A673 (cell line): ENCODE data around the gene C3orf70.

Experiments
- EZH2 ChIP-seq: fragments of 200-600 bp; sonication (generic); IDR thresholded peaks from 2 replicates; pipeline ENCODE4 v1.6.1; 2017; ENCODE audit warnings: borderline replicate concordance, low read depth, mild to moderate bottlenecking, mixed read lengths, antibody characterized with exemption, low read length; ENCODE audit not compliant: poor library complexity, severe bottlenecking
- TF ChIP-seq, protein P1 (sequence below): fragments of 300-800, 200-600 bp; sonication (generic); conservative IDR thresholded peaks from 2 replicates; pipeline ENCODE4 v1.5.1; 2017; ENCODE audit warnings: low read depth, mild to moderate bottlenecking, antibody characterized with exemption, low read length, moderate library complexity, mixed read lengths

DNA sequence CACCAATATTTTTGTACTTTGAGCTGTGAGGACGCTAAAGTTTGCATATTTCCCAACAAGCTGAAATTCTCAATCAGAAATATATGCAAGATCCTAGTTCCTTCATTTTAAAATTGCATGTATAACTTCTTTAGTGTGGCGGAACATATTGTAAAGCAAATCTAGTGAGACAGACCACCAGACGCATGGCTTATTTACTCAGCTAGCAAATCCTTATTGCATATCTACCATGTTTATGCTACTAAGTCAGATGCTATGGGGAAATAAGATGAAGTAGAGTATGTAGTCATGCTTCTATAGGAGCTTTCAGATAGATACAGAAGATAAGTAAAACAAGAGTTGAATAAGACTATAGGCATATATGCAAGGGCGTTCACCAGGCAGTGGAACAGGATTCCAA is 62.0 kb downstream of the C3orf70 start:
- TF ChIP-seq, protein P1, sequence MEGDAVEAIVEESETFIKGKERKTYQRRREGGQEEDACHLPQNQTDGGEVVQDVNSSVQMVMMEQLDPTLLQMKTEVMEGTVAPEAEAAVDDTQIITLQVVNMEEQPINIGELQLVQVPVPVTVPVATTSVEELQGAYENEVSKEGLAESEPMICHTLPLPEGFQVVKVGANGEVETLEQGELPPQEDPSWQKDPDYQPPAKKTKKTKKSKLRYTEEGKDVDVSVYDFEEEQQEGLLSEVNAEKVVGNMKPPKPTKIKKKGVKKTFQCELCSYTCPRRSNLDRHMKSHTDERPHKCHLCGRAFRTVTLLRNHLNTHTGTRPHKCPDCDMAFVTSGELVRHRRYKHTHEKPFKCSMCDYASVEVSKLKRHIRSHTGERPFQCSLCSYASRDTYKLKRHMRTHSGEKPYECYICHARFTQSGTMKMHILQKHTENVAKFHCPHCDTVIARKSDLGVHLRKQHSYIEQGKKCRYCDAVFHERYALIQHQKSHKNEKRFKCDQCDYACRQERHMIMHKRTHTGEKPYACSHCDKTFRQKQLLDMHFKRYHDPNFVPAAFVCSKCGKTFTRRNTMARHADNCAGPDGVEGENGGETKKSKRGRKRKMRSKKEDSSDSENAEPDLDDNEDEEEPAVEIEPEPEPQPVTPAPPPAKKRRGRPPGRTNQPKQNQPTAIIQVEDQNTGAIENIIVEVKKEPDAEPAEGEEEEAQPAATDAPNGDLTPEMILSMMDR, result no peak
- no peak for TF ChIP-seq EZH2
